RWPE1 (cell line): ENCODE data around the gene CFAP210.

Experiments
- CTCF ChIA-PET: fragments of 350-600 bp; sonication (Branson Sonifier 250); formaldehyde crosslinking; extraction: SDS; loops from one replicate; lab custom pipeline; 2021; lab: Yijun Ruan, JAX
- POLR2A ChIA-PET: fragments of 400-600 bp; formaldehyde crosslinking; extraction: SDS; loops from one replicate; lab custom pipeline; 2020; ENCODE audit warnings: antibody characterized with exemption; ENCODE audit not compliant: low non-redundant PET; lab: Yijun Ruan, JAX
- DNase-seq: peaks from one replicate; pipeline ENCODE4 v3.0.0; 2012; ENCODE audit warnings: low spot score
- H3K27ac ChIP-seq: fragments of 450-650 bp; 2 replicates; pipeline ENCODE4 v1.5.1; 2017
- TF ChIP-seq, protein P1 (sequence below): fragments of 450-650 bp; conservative IDR thresholded peaks from 2 replicates; pipeline ENCODE4 v1.5.1; 2017; ENCODE audit warnings: low read depth, mild to moderate bottlenecking

CFAP210 gene

GRCh38 chr2:169734169-169734847 lies 40.1 kb upstream of the CFAP210 start:
- CTCF ChIA-PET: interaction anchor here (1.0 kb wide), 1 partner anchor 80 kb away, joined by 7 read pairs; no protein-coding TSS in a partner anchor
- DNase-seq: peak; percentile 27
- peak overlapping the region; percentile 14 for H3K27ac ChIP-seq
- TF ChIP-seq, protein P1, sequence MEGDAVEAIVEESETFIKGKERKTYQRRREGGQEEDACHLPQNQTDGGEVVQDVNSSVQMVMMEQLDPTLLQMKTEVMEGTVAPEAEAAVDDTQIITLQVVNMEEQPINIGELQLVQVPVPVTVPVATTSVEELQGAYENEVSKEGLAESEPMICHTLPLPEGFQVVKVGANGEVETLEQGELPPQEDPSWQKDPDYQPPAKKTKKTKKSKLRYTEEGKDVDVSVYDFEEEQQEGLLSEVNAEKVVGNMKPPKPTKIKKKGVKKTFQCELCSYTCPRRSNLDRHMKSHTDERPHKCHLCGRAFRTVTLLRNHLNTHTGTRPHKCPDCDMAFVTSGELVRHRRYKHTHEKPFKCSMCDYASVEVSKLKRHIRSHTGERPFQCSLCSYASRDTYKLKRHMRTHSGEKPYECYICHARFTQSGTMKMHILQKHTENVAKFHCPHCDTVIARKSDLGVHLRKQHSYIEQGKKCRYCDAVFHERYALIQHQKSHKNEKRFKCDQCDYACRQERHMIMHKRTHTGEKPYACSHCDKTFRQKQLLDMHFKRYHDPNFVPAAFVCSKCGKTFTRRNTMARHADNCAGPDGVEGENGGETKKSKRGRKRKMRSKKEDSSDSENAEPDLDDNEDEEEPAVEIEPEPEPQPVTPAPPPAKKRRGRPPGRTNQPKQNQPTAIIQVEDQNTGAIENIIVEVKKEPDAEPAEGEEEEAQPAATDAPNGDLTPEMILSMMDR: no peak
- POLR2A ChIA-PET: no interaction called here

GRCh38 chr2:169732583-169733358 lies 38.6 kb upstream of the CFAP210 start:
- TF ChIP-seq, protein P1: no peak
- no peak for DNase-seq
- no peak overlapping the region for H3K27ac ChIP-seq
- ChIA-PET POLR2A (no interaction called here), CTCF (interaction anchor here (0.7 kb wide), 1 partner anchor 1392 kb away, joined by 4 read pairs; no protein-coding TSS in a partner anchor)

GRCh38 chr2:169732075-169732474 lies 37.9 kb upstream of the CFAP210 start:
- POLR2A ChIA-PET: no interaction called here
- TF ChIP-seq, protein P1: no peak
- CTCF ChIA-PET: interaction anchor here (0.7 kb wide), 2 partner anchors 56 to 1392 kb away, joined by 4 read pairs; no protein-coding TSS in a partner anchor
- no peak overlapping the region for H3K27ac ChIP-seq
- no peak for DNase-seq

DNA sequence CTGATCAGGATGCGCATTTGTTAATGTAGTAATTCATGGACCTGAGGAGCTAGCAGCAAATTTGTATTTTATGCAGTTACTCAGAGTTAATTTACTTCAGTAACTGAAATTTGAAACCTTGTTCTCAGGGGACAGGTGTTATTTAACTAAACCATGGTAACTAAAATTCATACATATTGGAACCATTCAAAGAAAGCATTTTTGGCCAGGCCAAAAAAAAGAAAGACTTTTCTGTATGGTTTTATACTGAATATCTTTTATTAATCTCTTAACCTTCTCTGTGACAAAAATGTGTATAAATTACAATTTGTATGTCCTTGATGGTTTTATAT lies 35.0 kb upstream of the CFAP210 start:
- POLR2A ChIA-PET: no interaction called here
- H3K27ac ChIP-seq: no peak overlapping the region
- no peak for DNase-seq
- CTCF ChIA-PET: interaction anchor here (0.7 kb wide), 1 partner anchor 1369 kb away, joined by 4 read pairs; no protein-coding TSS in a partner anchor
- TF ChIP-seq, protein P1: no peak

DNA sequence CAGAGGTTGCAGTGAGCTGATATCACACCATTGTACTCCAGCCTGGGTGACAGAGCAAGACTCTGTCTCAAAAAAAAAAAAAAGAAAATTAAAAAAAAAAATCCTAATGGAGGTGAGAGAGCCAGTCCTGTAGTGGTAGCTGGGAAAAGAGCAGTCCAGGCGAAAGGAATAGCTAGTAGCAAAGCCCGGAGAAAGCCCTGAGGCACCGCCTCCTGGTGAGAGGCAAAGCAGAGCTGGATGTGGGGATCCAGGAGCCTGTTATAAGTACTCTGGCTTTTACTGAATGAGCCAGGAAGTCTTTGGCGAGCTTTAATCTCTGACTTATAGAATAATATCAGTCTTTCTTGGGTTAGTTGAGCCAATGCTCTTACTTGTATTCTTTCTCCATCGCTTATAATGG lies 32.9 kb upstream of the CFAP210 start:
- H3K27ac ChIP-seq: no peak overlapping the region
- POLR2A ChIA-PET: interaction anchor here (0.6 kb wide), 1 partner anchor 20 kb away, joined by 4 read pairs; no protein-coding TSS in a partner anchor
- TF ChIP-seq, protein P1: no peak
- no peak for DNase-seq
- CTCF ChIA-PET: interaction anchor here (0.5 to 0.6 kb wide), 2 partner anchors 10 to 94 kb away, joined by 4 to 5 read pairs; no protein-coding TSS in a partner anchor

DNA sequence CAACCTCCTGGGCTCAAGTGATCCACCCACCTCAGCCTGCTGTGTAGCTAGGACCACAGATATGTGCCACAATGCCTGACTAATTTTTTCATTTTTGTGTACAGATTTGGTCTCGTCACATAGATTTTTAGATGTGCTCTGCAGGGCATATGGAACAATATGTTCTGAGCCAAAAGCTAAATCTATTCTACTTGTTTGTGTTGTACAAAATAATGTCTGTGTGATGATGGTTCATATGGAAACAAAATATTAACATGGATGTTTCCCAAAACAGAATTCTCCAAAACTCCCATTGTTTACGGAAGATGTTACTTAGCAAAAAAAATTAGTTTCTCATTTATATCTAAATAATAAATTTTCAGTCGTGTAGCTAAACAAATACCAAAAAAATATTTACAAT lies 26.8 kb upstream of the CFAP210 start:
- ChIA-PET CTCF (no interaction called here), POLR2A (no interaction called here)
- TF ChIP-seq, protein P1: no peak
- DNase-seq: no peak
- no peak overlapping the region for H3K27ac ChIP-seq
